HG03060 (cell line): ENCODE results near the gene TTLL11.

Experiments used
- ATAC-seq: cut with Tn5 transposase; IDR thresholded peaks from one replicate; pipeline ENCODE4 v1.9.1; 2021; ENCODE audit warnings: low read depth, moderate number of reproducible peaks; ENCODE audit not compliant: unreplicated experiment

The TTLL11 gene

DNA sequence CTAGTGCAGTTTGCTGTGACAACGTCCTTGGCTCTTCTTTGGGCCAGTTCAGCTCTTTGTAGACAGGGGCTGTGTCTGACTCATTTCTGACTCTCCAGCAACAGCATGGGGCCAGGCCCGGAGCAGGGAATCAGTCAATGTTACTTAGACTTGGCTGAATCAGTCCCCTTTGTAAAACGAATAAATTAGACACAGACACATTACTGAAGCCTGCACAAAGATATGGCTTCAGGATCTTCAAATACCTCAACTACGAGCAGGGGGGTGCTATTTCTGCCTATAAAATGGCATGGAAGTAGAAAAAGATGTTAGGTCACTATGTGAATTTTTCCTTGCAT is 204.7 kb downstream of the TTLL11 start:
- ATAC-seq: no peak

DNA sequence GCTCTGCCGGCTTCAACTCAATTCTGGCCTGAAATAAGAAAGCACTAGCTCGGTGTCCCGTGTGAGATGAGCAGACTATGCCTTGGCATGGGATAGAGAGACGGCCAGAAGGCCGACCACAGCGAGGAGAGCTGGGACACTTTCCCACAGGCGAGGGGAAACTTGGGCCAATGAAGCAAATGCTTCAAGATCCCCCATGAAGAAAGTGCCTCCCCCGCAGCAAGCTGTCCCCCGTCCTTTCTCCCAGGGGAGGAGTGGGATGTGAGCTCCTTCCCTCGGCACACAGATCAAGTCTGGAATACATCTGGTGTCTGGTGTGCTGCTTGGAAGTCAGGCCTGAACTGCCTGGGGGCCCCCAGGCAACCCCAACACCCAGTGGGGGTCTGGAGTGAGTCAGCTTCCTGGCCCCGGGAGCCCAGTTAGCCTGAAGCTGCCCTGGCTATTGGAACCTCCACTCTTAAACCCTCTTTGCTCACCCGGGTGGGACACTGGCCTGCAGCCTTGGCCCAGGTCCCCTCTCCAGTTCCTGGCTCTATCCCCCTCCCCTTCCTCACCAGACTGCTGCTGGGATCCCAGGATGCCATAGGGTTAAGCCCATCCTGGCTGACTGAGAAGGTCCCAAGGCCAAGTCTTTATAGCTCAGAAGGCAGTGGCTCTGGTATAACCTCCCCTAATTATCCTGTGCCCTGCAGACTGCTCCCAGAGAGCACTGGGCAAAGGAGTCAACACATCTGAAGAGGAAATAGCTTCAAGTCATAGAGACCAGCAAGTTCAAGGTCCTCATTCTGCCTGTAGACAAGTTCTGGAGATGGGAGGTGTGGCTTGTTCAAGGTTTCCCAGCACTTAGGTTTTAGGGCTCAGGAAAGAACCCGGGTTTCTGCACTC is 205.3 kb downstream of the TTLL11 start:
- ATAC-seq: no peak

DNA sequence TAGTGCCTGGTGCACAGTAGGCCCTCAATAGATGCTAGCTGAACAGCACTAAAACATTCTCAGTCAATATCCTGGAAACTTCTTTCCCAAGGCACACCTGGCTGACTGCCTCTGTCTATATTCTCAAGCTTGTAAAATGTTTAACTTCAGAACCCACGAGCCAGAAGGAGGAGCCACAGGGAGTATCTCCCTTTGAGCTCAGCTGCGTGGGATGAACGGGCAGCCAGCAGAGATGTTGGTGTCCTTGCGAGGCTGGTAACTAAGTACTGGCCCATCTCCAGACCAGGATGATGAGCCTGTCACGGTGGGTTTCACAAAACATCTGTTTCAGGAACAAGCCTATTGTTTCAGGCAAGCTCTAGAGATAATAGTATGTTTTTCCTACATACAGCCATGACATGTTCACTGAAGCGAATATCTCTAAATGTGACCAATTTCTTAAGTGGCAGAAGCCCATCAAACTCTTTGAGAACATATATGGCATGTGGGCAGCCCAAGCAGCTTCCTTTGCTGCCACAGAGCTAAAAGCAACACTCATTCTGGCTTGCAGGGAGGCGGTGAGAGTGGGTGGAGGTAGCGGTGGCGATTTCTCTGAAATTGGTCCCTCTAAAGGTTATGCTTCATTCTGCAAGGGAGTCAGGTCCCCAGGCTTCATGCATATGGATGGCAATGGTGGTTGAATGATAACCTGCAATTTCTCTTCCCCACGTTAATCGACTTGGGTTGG is 206.2 kb downstream of the TTLL11 start:
- ATAC-seq: no peak

DNA sequence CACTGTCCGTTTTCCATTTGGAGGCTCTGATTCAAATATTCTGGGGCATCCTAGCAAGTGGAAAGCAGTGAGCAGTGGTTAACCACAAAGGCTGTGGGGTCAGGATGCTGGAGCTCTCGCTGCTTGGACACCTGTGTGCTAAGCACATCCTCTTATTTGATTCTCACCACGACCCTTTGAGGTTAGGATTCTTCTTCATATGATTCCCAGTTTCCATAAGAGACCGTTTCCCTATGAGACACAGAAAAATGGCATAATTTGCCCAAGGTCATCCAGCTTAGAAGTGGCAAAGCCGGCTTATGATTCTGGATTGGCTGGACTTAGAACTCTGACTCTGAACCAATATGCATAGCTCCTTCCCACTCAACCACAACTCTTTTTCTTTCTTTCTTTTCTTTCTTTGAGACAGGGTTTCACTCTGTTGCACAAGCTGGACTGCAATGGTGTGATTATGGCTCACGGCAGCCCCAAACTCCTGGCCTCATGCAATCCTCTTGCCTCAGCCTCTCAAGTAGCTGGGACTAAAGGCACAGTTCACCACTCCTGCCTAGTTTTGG is 207.7 kb downstream of the TTLL11 start:
- ATAC-seq: no peak

DNA sequence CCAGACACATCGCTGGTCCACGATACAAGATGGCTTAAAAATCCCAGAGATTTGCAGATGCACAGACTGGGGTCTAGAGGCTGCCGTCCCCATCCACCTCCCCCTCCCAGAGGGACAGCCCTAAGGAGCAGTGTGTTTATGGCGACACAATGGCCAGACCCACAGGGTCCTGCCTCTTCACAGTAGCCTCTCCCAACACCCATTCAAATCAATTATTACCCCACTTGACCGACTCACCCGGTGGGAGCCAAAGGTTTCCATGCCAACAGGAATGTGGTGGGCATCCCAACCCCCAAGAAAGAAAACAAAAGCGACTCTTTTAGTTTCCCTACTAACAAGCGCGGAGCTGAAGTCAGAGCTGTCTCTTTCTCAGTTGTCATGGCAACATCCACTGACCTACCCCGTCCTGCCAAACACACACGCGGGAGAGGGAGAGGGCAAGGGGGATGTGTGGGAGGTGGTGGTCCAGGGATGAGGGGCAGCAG is 209.0 kb downstream of the TTLL11 start:
- ATAC-seq: no peak

DNA sequence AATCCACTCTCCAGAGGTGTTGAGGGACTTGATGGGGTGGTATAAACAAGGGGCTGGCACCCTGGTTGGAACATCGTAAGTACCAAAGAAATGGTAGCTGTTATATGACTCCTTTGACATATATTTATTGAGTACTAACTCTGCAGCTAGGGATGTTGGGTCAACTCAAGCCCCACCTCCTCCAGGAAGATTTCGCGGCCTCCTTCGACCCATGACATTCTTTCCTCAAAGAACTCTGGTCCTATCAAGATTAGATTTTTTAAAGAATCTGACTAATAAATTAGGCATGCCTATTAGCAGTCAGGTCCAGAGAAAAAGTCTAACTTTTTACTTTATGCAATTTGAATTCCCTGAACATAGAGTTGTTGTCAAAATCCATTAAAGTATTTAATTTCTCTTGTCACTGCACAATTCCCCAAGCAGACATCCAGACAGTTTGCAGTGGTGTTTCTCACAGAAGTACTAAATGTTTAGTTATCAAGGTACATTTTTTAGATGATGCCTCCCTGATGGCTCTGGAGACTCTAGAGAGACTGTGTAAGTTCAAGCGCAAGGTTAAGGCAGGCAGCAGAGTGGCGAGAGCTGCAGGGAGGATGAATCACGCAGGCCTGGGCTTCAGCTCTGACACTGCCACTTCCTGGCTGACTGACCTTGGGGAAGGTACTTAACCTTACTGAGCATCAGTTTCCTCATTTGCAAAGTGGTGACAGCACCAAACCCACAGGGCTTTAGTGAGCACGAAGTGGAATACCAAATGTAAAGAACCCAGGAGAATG is 209.6 kb downstream of the TTLL11 start:
- no peak for ATAC-seq

DNA sequence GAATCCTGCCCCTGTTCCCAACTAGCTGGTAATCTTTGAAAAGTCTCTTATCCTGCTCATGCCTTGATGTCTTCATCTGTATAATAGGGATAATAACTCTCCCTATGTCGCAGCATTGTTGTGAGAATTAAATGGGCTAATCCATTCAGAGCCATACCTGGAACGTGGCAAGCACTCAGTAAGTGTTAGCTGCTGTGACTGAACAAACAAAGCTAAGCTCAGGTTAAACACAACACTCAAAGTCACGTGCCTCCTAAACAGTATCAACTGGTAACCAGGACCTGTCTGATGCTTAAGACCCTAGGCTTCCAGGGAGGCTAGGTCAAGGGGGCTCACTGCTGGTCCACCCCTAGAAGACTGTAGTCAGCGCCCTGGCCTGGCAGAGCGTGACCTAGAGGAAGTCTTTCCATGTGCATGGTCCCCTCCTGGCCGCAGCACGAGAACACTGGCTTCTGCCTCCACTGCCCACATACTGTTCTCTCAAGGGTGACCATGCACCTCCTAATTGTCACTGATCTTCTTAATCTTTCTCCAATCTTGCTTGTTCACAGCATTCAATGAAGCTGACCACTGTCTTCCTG is 211.1 kb downstream of the TTLL11 start:
- no peak for ATAC-seq

DNA sequence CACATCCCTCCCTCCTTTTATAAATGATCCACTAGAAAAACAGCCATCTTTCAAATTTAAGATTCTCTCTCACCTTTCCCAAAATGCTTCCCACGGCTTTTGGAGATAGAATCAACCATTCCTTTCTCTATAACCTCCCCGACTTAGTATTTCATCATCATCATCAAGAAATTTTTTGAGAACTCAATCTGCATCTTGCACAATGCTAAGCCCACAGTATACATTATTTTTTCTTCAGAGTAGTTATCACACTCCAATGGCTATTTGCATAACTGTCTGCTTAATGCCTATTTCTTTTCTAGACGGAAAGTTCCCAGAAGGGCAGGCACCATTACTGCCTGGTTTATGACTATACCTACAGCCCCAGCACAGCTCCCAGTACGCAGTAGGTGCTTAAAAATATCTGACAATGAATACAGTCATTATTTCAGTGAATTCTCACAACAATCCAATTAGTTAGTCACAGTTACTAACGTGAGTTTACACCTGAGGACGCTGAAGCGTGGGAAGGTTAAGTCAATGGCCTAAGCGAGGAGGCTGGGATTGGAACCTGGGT is 212.7 kb downstream of the TTLL11 start:
- ATAC-seq: no peak

DNA sequence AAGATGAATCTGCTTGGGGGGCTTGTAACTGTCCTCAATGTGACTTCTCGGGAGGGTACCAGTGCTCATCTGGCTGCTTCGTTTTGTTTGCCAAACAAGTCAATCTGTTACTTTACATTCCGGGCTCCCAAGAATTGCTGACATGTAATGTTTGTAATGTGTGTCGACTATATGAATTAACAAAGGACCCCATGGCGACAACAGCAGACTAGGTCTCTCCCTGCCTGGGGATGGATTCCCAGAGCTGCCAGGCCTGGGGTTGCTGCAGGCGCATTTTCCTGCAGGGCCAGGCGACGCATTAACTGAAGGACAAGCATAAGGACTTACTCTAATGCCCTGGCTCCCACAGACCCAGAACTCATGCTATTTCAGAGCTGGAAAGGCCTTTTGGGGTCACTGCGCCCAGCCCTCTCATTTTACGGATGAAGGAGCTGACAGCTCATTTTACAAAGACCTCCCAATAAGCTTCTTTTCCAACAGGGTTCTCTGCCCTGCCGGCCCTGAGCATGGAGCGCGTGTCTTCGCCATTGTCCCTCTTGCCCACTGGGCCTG is 214.8 kb downstream of the TTLL11 start:
- no peak for ATAC-seq

DNA sequence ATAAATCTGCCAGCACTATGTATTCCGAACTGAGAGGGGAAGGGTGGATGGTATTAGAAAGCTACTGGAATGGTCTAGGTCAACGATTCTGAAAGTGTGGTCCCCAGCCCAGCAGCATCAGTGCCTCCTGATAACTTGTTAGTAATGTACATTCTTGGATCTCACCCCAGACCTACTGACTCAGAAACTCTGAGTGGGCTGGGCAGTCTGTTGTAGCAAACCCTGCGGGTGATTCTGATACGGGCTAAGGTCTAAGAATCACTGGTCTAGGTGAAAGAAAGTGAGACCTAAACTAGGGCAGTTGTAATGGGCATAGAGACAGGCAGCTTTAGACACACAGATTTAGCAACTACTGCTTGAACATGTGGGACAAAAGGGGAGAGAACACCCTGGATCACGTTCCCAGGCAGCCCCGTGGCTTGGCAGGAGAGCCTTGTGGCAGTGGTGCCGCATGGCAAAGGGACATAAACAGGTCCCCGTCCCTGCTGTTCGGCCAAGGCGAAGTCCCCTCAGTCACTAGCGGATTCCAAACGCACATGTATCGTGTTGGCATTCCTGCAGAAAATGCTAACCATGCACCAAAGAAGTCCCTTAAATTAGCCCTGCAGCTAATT is 216.3 kb downstream of the TTLL11 start:
- no peak for ATAC-seq

DNA sequence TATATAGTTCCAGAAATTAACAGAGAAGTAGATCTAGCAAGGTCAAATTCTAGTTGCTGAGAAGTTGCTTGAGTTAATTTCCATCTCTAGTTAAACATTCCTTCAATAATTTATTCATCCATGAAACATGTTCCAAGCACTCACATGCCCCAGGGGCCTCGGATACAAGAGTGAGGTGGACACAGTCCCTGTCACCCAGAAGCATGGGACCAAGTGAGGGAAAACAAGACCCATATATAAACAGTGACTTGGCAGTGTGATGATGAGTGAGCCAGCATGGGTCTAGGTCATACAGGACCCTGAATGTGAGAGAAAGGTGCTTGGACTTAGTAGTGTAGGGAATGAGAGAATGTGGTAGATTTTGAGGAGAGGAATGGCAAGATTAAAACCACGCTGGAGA is 216.9 kb downstream of the TTLL11 start:
- ATAC-seq: no peak

DNA sequence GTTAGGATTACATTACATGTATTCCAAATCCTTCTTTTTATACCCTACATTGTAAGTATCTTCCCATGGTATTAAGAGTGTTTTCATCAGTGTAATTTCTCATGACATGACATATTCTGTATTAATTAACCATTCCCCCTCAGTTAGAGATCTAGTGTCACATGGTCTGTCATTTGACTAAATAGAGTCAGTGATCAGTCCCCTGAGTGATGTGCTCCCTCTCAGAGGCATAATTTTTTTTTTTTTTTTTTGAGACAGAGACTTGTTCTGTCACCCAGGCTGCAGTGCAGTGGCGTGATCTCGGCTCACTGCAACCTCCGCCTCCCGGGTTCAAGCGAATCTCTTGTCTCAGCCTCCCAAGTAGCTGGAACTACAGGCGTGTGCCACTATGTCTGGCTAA is 218.6 kb downstream of the TTLL11 start:
- ATAC-seq: no peak

DNA sequence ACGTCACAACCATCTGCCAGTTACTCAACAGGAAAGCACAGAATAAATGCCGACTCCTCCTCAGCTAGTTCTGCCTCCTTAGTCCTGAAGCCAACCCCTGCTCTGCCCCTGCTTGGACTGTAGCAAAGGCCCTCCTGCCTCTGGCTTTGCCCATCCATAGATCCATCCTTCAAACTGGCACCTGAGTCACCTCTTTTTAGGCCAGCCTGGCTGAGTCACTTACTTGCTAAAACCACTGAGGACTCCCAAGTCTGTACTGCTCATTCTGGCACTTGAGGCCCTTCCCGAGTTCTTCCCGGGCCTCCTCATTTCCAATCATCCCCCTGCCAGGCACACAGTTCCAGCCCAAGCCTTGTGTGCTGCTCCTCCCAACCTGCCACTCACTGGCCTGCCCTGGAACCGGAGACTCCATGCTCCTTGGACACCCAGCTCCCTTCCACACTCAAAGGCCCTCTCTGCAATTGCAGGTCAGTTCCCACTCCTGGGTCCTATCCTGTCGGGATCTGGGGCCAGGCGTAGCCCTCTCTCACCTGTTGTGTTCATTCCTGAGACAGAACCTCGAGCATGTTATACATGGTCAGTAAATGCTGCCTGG is 221.6 kb downstream of the TTLL11 start:
- no peak for ATAC-seq

DNA sequence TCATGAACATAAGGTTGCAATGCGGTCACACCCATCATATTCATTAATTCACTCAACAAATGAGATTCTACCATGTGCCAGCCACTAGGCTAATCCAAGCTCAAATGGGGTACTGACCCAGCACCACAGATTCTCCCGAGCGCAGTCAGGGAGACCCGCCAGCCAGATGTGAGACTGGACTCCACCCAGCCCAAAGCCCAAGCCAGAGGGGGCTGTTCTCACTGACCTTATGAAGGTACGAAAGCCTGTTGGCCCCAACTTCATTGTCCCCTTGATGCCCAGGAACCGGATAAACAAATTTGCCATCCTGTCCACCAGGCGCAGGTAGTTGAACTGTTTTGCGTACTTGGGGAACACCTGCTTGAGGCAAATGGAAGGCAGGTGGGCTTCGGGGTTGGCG is 222.8 kb downstream of the TTLL11 start:
- ATAC-seq: no peak

DNA sequence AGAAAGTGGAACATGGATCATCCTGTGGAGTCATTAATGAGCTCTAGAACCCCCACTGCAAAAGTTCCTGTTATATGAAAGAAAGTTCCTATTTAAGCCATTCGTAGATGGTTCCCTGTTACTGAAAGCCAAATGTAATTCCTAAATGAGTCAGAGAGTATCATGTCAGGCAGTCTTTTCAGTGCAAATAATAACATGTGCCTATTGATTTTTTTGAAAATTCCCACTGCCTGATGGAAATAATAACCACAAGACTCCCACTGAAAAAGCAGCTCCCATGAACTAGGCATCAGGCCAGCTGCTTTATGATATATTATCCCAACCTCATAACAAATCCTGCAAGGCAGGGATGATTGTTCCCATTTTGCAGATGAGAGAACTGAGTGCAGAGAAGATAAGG is 224.5 kb downstream of the TTLL11 start:
- ATAC-seq: no peak

DNA sequence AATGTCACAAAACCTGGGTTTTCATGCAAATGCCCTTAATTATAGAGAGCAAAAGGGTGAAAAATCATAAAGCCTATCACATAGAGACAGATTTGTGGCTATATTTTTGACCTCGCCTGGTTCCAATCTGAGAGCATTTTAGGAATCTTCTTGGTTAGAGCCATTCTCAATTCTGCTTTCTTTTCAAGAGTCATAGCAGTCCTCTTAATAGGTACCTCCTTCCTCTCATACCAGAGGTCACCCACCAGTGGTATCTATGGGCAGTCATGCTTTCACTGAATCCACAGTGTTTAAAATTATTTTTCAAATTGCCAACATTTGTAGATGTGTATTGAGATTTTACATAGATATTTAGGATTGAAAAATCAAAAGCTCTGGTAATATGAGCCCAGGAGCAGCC is 226.2 kb downstream of the TTLL11 start:
- no peak for ATAC-seq

DNA sequence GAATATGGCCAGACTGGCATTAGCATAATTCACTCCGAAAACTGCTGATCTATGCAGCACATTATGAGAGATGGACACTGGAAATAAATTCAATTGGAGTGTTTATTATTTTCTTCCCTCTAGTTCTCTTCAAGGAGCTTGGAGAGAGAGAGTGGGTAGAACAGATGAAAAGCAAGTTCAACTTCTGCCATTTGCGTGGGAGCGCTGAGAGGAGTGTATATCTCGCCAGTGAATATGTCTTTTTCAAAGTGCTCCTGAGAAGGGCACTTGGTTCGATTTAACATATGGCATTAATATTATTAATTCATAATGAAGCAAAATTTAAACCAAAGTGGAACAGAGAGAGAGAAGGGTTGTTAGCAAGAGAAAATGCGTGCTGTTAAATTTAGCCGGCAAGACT is 227.2 kb downstream of the TTLL11 start:
- ATAC-seq: no peak

DNA sequence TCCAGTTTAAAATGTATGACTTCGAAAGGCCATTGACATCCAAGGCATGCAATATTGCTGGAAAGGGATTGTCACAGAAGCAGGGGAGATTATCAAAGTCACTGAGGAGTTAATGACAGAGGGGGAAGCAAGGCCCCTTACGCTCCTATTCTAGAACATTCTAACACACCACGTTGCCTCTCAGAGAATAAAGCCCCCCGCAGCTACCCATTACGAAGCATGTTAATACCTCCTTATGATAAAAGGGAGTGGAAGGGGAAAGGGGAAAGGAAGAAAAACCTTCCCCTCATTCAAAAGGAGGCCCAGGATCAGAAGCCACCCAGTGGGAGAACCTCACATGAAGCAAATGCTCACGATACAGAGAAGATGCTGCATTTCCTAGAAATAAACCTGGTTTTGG is 228.0 kb downstream of the TTLL11 start:
- ATAC-seq: no peak

DNA sequence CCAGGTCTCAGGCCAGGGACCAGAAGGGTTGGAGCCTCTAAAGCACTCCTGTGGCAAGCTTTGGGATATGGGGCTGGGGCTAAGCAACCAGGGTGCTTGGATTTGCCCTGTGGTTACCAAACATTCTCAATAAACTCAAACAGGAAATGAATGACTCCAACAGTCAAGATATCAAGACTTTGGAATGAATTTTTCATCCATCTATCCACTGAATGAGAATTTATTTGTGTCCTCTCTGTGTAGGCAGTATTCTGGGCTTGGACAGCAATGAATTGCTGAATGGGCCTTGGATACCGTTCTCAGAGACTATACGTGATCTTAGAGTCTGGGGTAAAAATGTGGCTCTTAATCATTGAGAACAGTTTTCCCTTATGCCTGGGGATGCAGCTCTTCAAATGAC is 229.2 kb downstream of the TTLL11 start:
- no peak for ATAC-seq
